ENCODE measurements around the gene RIC1.

RIC1 gene

DNA sequence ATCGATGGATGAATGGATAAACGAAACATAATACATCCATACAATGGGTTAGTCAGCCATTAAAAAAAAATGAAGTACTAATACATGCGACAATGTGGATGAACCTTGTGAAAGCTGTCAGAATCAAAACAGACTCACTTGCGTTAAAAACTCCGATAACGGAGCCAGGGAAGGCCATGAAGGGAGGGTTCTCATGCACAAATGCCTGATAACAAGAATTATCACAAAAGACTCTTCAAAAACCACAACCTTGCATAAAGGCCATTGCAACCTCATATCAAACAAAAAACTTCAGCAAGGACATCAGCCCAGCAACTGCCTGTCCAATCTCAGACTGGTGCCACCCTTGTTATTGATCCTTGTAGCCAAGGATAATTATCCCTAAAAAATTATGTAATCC lies 190.3 kb downstream of the RIC1 start:
- no peak overlapping the region for H3K4me3 ChIP-seq (ENCODE audit: low read depth in 1 of 2, low read length in 2 of 2)
- peaks cover 16% of the 10 kb centered on the region for H3K36me3 ChIP-seq (ENCODE audit: insufficient read depth, low read length)
- H3K9ac ChIP-seq (ENCODE audit: low read length) = no peak overlapping the region
- no peaks in the 10 kb centered on the region for H3K4me1 ChIP-seq (ENCODE audit: insufficient read depth, low read length)
- no peaks in the 10 kb centered on the region for H3K9me3 ChIP-seq (ENCODE audit: low read length)
- no peak overlapping the region for H3K27ac ChIP-seq (ENCODE audit: low read depth, low read length)
- no peaks in the 10 kb centered on the region for H3K27me3 ChIP-seq (ENCODE audit: control insufficient read depth in 1 of 2, insufficient read depth in 2 of 2, low read length in 2 of 2)

- Histone ChIP-seq H3K9me3 (ENCODE audit: low read length) (no peaks in the 10 kb centered on the region), H3K9ac (ENCODE audit: low read length) (no peak overlapping the region), H3K4me3 (ENCODE audit: low read depth in 1 of 2, low read length in 2 of 2) (no peak overlapping the region), H3K27me3 (ENCODE audit: control insufficient read depth in 1 of 2, insufficient read depth in 2 of 2, low read length in 2 of 2) (no peaks in the 10 kb centered on the region), H3K36me3 (ENCODE audit: insufficient read depth, low read length) (peaks cover 14% of the 10 kb centered on the region), H3K27ac (ENCODE audit: low read depth, low read length) (no peak overlapping the region), H3K4me1 (ENCODE audit: insufficient read depth, low read length) (no peaks in the 10 kb centered on the region)
Measured at GRCh38 chr9:5820425-5820824, 191.5 kb downstream of the RIC1 start.

DNA sequence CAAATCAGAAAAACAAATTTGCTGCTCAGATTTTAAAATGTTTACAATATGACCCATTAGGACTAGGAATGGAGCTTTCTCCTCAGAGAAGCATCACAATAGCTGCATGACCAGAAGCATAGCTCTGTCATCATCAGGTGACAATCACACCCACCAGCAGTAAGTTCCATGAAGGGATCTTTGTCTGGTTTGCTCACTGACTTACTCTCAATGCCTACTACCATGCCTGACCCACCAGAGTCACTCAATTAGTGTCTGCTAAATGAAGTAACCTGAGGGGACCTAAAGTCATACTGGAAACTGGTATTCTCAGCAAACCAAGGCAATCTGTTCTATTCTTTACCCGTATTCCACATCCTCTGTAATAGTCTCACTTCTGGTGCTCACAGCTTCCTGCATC lies 196.3 kb downstream of the RIC1 start:
- H3K27ac ChIP-seq (ENCODE audit: low read depth, low read length) = no peak overlapping the region

More for the DNA sequence above, 196.3 kb downstream of the RIC1 start:
- Histone ChIP-seq H3K4me1 (ENCODE audit: insufficient read depth, low read length) (no peaks in the 10 kb centered on the region), H3K4me3 (ENCODE audit: low read depth in 1 of 2, low read length in 2 of 2) (no peak overlapping the region), H3K9me3 (ENCODE audit: low read length) (no peaks in the 10 kb centered on the region), H3K9ac (ENCODE audit: low read length) (no peak overlapping the region), H3K27me3 (ENCODE audit: control insufficient read depth in 1 of 2, insufficient read depth in 2 of 2, low read length in 2 of 2) (no peaks in the 10 kb centered on the region), H3K36me3 (ENCODE audit: insufficient read depth, low read length) (peaks cover 8% of the 10 kb centered on the region)

Data from muscle layer of colon (tissue), 2 donors.